SK-N-SH (cell line): ENCODE results near the gene ZNF275. TPM values are rescaled to one million over a fixed set of nuclear protein-coding genes. Genes with fewer than 3 reads are reported as not detected.

Experiments
- CTCF ChIA-PET: fragments of 300-600, 350-600 bp; formaldehyde crosslinking; extraction: SDS; loops from one replicate; lab custom pipeline; 2021; lab: Yijun Ruan, JAX
- POLR2A ChIA-PET: fragments of 350-600 bp; sonication (Branson Sonifier 250); formaldehyde crosslinking; extraction: SDS; loops from one replicate; lab custom pipeline; 2020; ENCODE audit warnings: antibody characterized with exemption, inconsistent platforms; lab: Yijun Ruan, JAX
- DNase-seq: peaks from one replicate; pipeline ENCODE4 v3.0.0; 2012
- H2AFZ ChIP-seq: fragments of 200-600 bp; sonication (generic); 2 replicates; pipeline ENCODE4 v1.8.1; 2016; ENCODE audit warnings: antibody characterized with exemption, mild to moderate bottlenecking, low read depth
- H3F3A ChIP-seq: fragments of 200-600 bp; sonication (generic); replicated peaks from 2 replicates; pipeline ENCODE3; 2016; ENCODE audit warnings: antibody characterized with exemption, mild to moderate bottlenecking; ENCODE audit not compliant: insufficient read depth
- H3K27ac ChIP-seq, 2 experiments: fragments of 200-500 bp in 1 of 2; fragments of 200-600 bp in 1 of 2; sonication (Bioruptor generic) in 1 of 2; sonication (generic), shearing (Covaris generic) in 1 of 2; 2 replicates each; pipeline versions ENCODE4 v1.5.1 to v1.6.1; 2014 to 2016; ENCODE audit warnings: low read depth in 2 of 2, inconsistent platforms in 1 of 2, low read length in 1 of 2, mild to moderate bottlenecking in 1 of 2, mixed read lengths in 1 of 2
- H3K27me3 ChIP-seq: fragments of 200-600 bp; sonication (generic), shearing (Covaris generic); 2 replicates; pipeline ENCODE4 v1.6.1; 2016; ENCODE audit warnings: mixed run types; ENCODE audit not compliant: insufficient read depth
- H3K36me3 ChIP-seq, 2 experiments: fragments of 200-500 bp in 1 of 2; fragments of 200-600 bp in 1 of 2; sonication (Bioruptor generic) in 1 of 2; sonication (generic) in 1 of 2; replicated peaks in 1 of 2; 2 replicates each; pipeline versions ENCODE3 to v1.5.1; 2014 to 2016; ENCODE audit warnings: low read length in 1 of 2, mild to moderate bottlenecking in 1 of 2; ENCODE audit not compliant: insufficient read depth in 2 of 2, control insufficient read depth in 1 of 2
- H3K4me1 ChIP-seq, 2 experiments: fragments of 200-500 bp in 1 of 2; fragments of 200-600 bp in 1 of 2; sonication (Bioruptor generic) in 1 of 2; sonication (generic), shearing (Covaris generic) in 1 of 2; 2 replicates each; pipeline versions ENCODE4 v1.5.1 to v1.6.1; 2014 to 2016; ENCODE audit warnings: low read depth in 1 of 2, low read length in 1 of 2, mixed run types in 1 of 2; ENCODE audit not compliant: insufficient read depth in 2 of 2, control insufficient read depth in 1 of 2
- H3K4me2 ChIP-seq: fragments of 200-600 bp; sonication (generic), shearing (Covaris generic); 2 replicates; pipeline ENCODE4 v1.6.1; 2017; ENCODE audit warnings: mixed run types
- H3K4me3 ChIP-seq, 2 experiments: fragments of 200-500 bp in 1 of 2; fragments of 200-600 bp in 1 of 2; sonication (Bioruptor generic) in 1 of 2; sonication (generic), shearing (Covaris generic) in 1 of 2; 2 replicates each; pipeline versions ENCODE4 v1.5.1 to v1.8.1; 2014 to 2016; ENCODE audit warnings: low read depth in 2 of 2, inconsistent platforms in 1 of 2, low read length in 1 of 2, mild to moderate bottlenecking in 1 of 2, mixed read lengths in 1 of 2, moderate library complexity in 1 of 2
- H3K79me2 ChIP-seq: fragments of 200-600 bp; sonication (generic); 2 replicates; pipeline ENCODE4 v1.8.1; 2017; ENCODE audit warnings: mild to moderate bottlenecking; ENCODE audit not compliant: insufficient read depth
- H3K9ac ChIP-seq: fragments of 200-600 bp; sonication (generic); 2 replicates; pipeline ENCODE4 v1.6.1; 2017; ENCODE audit warnings: mixed run types
- H3K9me2 ChIP-seq: fragments of 200-600 bp; sonication (generic); 2 replicates; pipeline ENCODE4 v1.6.1; 2017; ENCODE audit warnings: mixed run types
- H3K9me3 ChIP-seq: fragments of 200-600 bp; sonication (generic); 2 replicates; pipeline ENCODE4 v1.6.1; 2017; ENCODE audit warnings: mixed run types, mild to moderate bottlenecking, moderate library complexity
- H4K20me1 ChIP-seq: fragments of 200-600 bp; sonication (generic); 2 replicates; pipeline ENCODE4 v1.6.1; 2017; ENCODE audit warnings: mild to moderate bottlenecking, mixed run types; ENCODE audit not compliant: insufficient read depth
- CHD2 ChIP-seq: fragments of 150-350 bp; IDR thresholded peaks from 2 replicates; pipeline ENCODE4 v1.6.1; 2018; ENCODE audit warnings: low read length; ENCODE audit not compliant: partially characterized antibody
- CTCF ChIP-seq: fragments of 200-600 bp; sonication (generic); IDR thresholded peaks from 2 replicates; pipeline ENCODE4 v1.6.1; 2017; ENCODE audit warnings: antibody characterized with exemption, mild to moderate bottlenecking, moderate library complexity
- EZH2phosphoT487 ChIP-seq: fragments of 200-600 bp; sonication (generic); IDR thresholded peaks from 2 replicates; pipeline ENCODE4 v1.6.1; 2017; ENCODE audit warnings: low read depth, mixed run types, mild to moderate bottlenecking, antibody characterized with exemption, moderate library complexity, borderline replicate concordance
- FOSL2 ChIP-seq: IDR thresholded peaks from 2 replicates; pipeline ENCODE4 v1.4.0; 2012; ENCODE audit warnings: low read depth, mild to moderate bottlenecking, moderate library complexity, borderline replicate concordance
- FOXJ3 ChIP-seq: sonication (generic); formaldehyde crosslinking; IDR thresholded peaks from 2 replicates; pipeline ENCODE4 v1.5.1; 2020; ENCODE audit warnings: mild to moderate bottlenecking, missing genetic modification reagents
- FOXM1 ChIP-seq: IDR thresholded peaks from 2 replicates; pipeline ENCODE4 v1.4.0; 2012; ENCODE audit warnings: low read depth, mild to moderate bottlenecking
- IRF3 ChIP-seq: fragments of 150-350 bp; IDR thresholded peaks from 2 replicates; pipeline ENCODE4 v1.6.1; 2016; ENCODE audit warnings: mild to moderate bottlenecking, low read depth, low read length
- JUND ChIP-seq: IDR thresholded peaks from 2 replicates; pipeline ENCODE4 v1.4.0; 2012
- MAX ChIP-seq: IDR thresholded peaks from 2 replicates; pipeline ENCODE4 v1.4.0; 2012; ENCODE audit warnings: low read depth
- MEF2A ChIP-seq: IDR thresholded peaks from 2 replicates; pipeline ENCODE4 v1.4.0; 2012; ENCODE audit warnings: low read depth, borderline replicate concordance
- NRF1 ChIP-seq: IDR thresholded peaks from 2 replicates; pipeline ENCODE4 v1.6.1; 2012; ENCODE audit warnings: low read depth, mild to moderate bottlenecking, low read length
- POLR2AphosphoS5 ChIP-seq: IDR thresholded peaks from 2 replicates; pipeline ENCODE4 v1.6.1; 2012; ENCODE audit warnings: low read depth, low read length
- RCOR1 ChIP-seq: fragments of 150-350 bp; IDR thresholded peaks from 2 replicates; pipeline ENCODE4 v1.6.1; 2017; ENCODE audit warnings: antibody characterized with exemption, low read length
- RFX5 ChIP-seq: IDR thresholded peaks from 2 replicates; pipeline ENCODE4 v1.6.1; 2012; ENCODE audit warnings: mild to moderate bottlenecking, improper control_type of control experiment, low read length
- SIN3A ChIP-seq: IDR thresholded peaks from 2 replicates; pipeline ENCODE4 v1.6.1; 2012; ENCODE audit warnings: low read depth, mild to moderate bottlenecking, low read length, moderate library complexity, borderline replicate concordance
- TAF1 ChIP-seq: IDR thresholded peaks from 2 replicates; pipeline ENCODE4 v1.6.1; 2012; ENCODE audit warnings: low read depth, mild to moderate bottlenecking, low read length, moderate library complexity, borderline replicate concordance
- TCF12 ChIP-seq: IDR thresholded peaks from 2 replicates; pipeline ENCODE4 v1.4.0; 2012
- TEAD4 ChIP-seq: IDR thresholded peaks from 2 replicates; pipeline ENCODE4 v1.4.0; 2012; ENCODE audit warnings: mild to moderate bottlenecking, borderline replicate concordance; ENCODE audit not compliant: insufficient read depth
- WGBS: methylation state at CpG from one replicate; pipeline ENCODE4 v1.1.6; 2017; ENCODE audit warnings: low lambda C conversion rate; 5-methylcytosine and 5-hydroxymethylcytosine counted together
- polyA plus RNA-seq, 3 experiments: library from polyadenylated mRNA; depleted of rRNA; stranded (reverse); fragments of >200 nt; gene quantifications; 2 replicates each; pipeline ENCODE4 v1.2.3, GENCODE V29; 2012
- TF ChIP-seq, protein P1 (sequence below): fragments of 150-350 bp; IDR thresholded peaks from 2 replicates; pipeline ENCODE4 v1.6.1; 2017; ENCODE audit warnings: antibody characterized with exemption, low read length, low read depth, borderline replicate concordance
- TF ChIP-seq, protein P2 (sequence below): IDR thresholded peaks from 2 replicates; pipeline ENCODE4; 2012

ZNF275 gene
- polyA plus RNA-seq, 1 of the 3 experiments (the other 2 are of a cell fraction) = 4.9 TPM

- no peak for DNase-seq
- no peak overlapping the region for H3K4me2 ChIP-seq
- H3K4me3 ChIP-seq = no peak overlapping the region
- H3K27ac ChIP-seq = no peak overlapping the region
- 73% methylated on average over 25 of the region's 38 CpGs for WGBS
- H3K36me3 ChIP-seq = peaks cover 6 to 19% of the 10 kb centered on the region in 2 experiments
- ChIA-PET POLR2A (no interaction called here), CTCF (interaction anchor here (0.6 kb wide), 1 partner anchor 736 kb away, joined by 3 read pairs; no protein-coding TSS in a partner anchor)
- H3K4me1 ChIP-seq = no peaks in the 10 kb centered on the region
- no peaks in the 10 kb centered on the region for H3F3A ChIP-seq
- no peaks in the 10 kb centered on the region for H3K9me3 ChIP-seq
- peaks cover 8% of the 10 kb centered on the region; the same call in 1 of the 2 replicates for H3K79me2 ChIP-seq
- H4K20me1 ChIP-seq = peaks cover 4% of the 10 kb centered on the region; the same call in 1 of the 2 replicates
- H2AFZ ChIP-seq = no peak overlapping the region
- no peak overlapping the region for H3K9ac ChIP-seq
- TF ChIP-seq TAF1 (no peak), FOXM1 (no peak), CTCF (no peak), SIN3A (no peak), MAX (no peak), CHD2 (no peak), NRF1 (no peak), FOXJ3 (CRISPR knock-in tag) (no peak), POLR2AphosphoS5 (no peak), TEAD4 (no peak), JUND (no peak)
- TF ChIP-seq, protein P1, sequence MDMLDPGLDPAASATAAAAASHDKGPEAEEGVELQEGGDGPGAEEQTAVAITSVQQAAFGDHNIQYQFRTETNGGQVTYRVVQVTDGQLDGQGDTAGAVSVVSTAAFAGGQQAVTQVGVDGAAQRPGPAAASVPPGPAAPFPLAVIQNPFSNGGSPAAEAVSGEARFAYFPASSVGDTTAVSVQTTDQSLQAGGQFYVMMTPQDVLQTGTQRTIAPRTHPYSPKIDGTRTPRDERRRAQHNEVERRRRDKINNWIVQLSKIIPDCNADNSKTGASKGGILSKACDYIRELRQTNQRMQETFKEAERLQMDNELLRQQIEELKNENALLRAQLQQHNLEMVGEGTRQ = no peak
- no peaks in the 10 kb centered on the region; the same call in 1 of the 2 replicates for H3K27me3 ChIP-seq
- H3K9me2 ChIP-seq = no peaks in the 10 kb centered on the region
These were observed 13.6 kb downstream of the ZNF275 start for GRCh38 chrX:153347530-153347929.

DNA sequence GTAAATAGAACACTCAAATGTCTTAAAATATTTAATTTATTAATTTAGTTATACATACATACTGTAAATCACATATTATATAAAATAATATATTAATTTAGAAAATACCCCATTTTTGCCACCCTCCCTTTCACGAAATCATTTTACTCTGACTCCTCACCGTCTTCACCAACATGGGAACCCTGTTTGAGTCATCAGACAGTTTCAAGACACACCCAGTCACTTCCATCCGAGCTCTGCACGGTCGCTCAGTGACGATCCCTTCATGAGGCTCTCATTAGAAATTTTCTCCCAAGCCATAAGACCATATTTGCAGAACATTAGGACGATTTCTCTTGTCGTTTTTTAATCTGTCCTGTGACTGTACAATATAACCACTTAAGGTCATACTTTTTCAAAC is 14.5 kb downstream of the ZNF275 start:
- H3F3A ChIP-seq = no peaks in the 10 kb centered on the region
- POLR2A ChIA-PET = no interaction called here

More for the DNA sequence above, 14.5 kb downstream of the ZNF275 start:
- Histone ChIP-seq H3K4me2 (no peak overlapping the region), H3K36me3 (peaks cover 6 to 19% of the 10 kb centered on the region in 2 experiments), H3K9ac (no peak overlapping the region), H3K9me2 (no peaks in the 10 kb centered on the region), H3K4me1 (no peaks in the 10 kb centered on the region), H3K27ac (no peak overlapping the region), H2AFZ (no peak overlapping the region), H3K9me3 (no peaks in the 10 kb centered on the region), H3K27me3 (no peaks in the 10 kb centered on the region; the same call in 1 of the 2 replicates), H3K4me3 (no peak overlapping the region), H3K79me2 (peaks cover 5% of the 10 kb centered on the region; the same call in 1 of the 2 replicates), H4K20me1 (no peaks in the 10 kb centered on the region)
- CTCF ChIA-PET = no interaction called here
- WGBS = 49% methylated on average over 8 of the region's 8 CpGs
- TF ChIP-seq NRF1 (no peak), MEF2A (no peak), TEAD4 (no peak), POLR2AphosphoS5 (no peak), RFX5 (no peak), CHD2 (no peak), FOSL2 (no peak), TCF12 (no peak), RCOR1 (no peak), CTCF (no peak), TAF1 (no peak), EZH2phosphoT487 (no peak), IRF3 (no peak)
- TF ChIP-seq, protein P2, sequence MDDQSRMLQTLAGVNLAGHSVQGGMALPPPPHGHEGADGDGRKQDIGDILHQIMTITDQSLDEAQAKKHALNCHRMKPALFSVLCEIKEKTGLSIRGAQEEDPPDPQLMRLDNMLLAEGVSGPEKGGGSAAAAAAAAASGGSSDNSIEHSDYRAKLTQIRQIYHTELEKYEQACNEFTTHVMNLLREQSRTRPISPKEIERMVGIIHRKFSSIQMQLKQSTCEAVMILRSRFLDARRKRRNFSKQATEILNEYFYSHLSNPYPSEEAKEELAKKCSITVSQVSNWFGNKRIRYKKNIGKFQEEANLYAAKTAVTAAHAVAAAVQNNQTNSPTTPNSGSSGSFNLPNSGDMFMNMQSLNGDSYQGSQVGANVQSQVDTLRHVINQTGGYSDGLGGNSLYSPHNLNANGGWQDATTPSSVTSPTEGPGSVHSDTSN = no peak
- DNase-seq = no peak
